ENCODE results near the gene TNFRSF4.
"Not testable (repeated sequence)": the region's sequence is repeated elsewhere in the genome, so short reads cannot be mapped to it uniquely, and the experiment has no call there.

TNFRSF4 gene

GRCh38 chr1:1199961-1200875 is 13.7 kb downstream of the TNFRSF4 start:
- DNase-seq: no peak

GRCh38 chr1:1199141-1199960 is 14.6 kb downstream of the TNFRSF4 start:
- DNase-seq: no peak

GRCh38 chr1:1198423-1199140 is 15.4 kb downstream of the TNFRSF4 start:
- no peak for DNase-seq

GRCh38 chr1:1197551-1198422 is 16.2 kb downstream of the TNFRSF4 start:
- no peak for DNase-seq

- DNase-seq: no peak
Observed at GRCh38 chr1:1197188-1197500, 16.8 kb downstream of the TNFRSF4 start.

GRCh38 chr1:1196431-1197187 is 17.3 kb downstream of the TNFRSF4 start:
- DNase-seq: no peak

GRCh38 chr1:1195726-1196125 is 18.2 kb downstream of the TNFRSF4 start:
- DNase-seq: not testable (repeated sequence)

- DNase-seq: no peak
Observed at GRCh38 chr1:1194723-1195122, 19.2 kb downstream of the TNFRSF4 start.

GRCh38 chr1:1191734-1192133 is 22.2 kb downstream of the TNFRSF4 start:
- no peak for DNase-seq

GRCh38 chr1:1189111-1189510 is 24.8 kb downstream of the TNFRSF4 start:
- no peak for DNase-seq

- DNase-seq: no peak
Observed at GRCh38 chr1:1187938-1188337, 26.0 kb downstream of the TNFRSF4 start.

GRCh38 chr1:1185101-1185765 is 28.7 kb downstream of the TNFRSF4 start:
- DNase-seq: no peak

- no peak for DNase-seq
Observed at GRCh38 chr1:1183833-1184775, 29.8 kb downstream of the TNFRSF4 start.

- no peak for DNase-seq
Observed at GRCh38 chr1:1183221-1183747, 30.7 kb downstream of the TNFRSF4 start.

- DNase-seq: no peak
Observed at GRCh38 chr1:1182491-1183220, 31.3 kb downstream of the TNFRSF4 start.

GRCh38 chr1:1181938-1182410 is 32.0 kb downstream of the TNFRSF4 start:
- no peak for DNase-seq

- no peak for DNase-seq
Observed at GRCh38 chr1:1181129-1181937, 32.6 kb downstream of the TNFRSF4 start.
